Breast epithelium (tissue), 4 donors: Measurements from ENCODE around the gene RIN1. TPM values are rescaled to one million over a fixed set of nuclear protein-coding genes. Genes with fewer than 3 reads are reported as not detected.

Source experiments
- DNase-seq, 2 donors: peaks; one replicate each; pipeline ENCODE4 v3.0.0-alpha.2; 2019; ENCODE audit warnings: low spot score in 2 of 2
- H3K27ac ChIP-seq, 2 donors: fragments of 200-600 bp; sonication (generic) in 1 of 2; one replicate each; pipeline ENCODE4 v1.5.1; 2016 to 2019; ENCODE audit warnings: mild to moderate bottlenecking in 1 of 2
- H3K27me3 ChIP-seq, 2 donors: fragments of 200-600 bp; sonication (generic) in 1 of 2; one replicate each; pipeline versions ENCODE4 v1.5.1 to v1.6.0; 2017 to 2019; ENCODE audit warnings: control low read depth in 1 of 2, mild to moderate bottlenecking in 1 of 2
- H3K36me3 ChIP-seq: fragments of 200-600 bp; one replicate; pipeline ENCODE4 v1.5.1; 2019
- H3K4me1 ChIP-seq, 2 donors: fragments of 200-600 bp; sonication (generic); one replicate each; pipeline ENCODE4 v1.5.1; 2016 to 2019; ENCODE audit warnings: control low read depth in 1 of 2
- H3K4me3 ChIP-seq, 3 donors: fragments of 200-600 bp; sonication (generic); 1 replicate in 2 of 3; 2 replicates in 1 of 3; pipeline ENCODE4 v1.5.1; 2016 to 2019; ENCODE audit warnings: mild to moderate bottlenecking in 3 of 3, moderate library complexity in 2 of 3
- H3K9me3 ChIP-seq, 2 donors: fragments of 200-600 bp; sonication (generic) in 1 of 2; one replicate each; pipeline ENCODE4 v1.5.1; 2016 to 2019; ENCODE audit warnings: control low read depth in 1 of 2
- CTCF ChIP-seq, 3 donors: fragments of 450-650 bp; IDR thresholded peaks; one replicate each; pipeline ENCODE4 v1.5.1; 2016 to 2017; ENCODE audit warnings: antibody characterized with exemption in 3 of 3, mild to moderate bottlenecking in 3 of 3, moderate library complexity in 3 of 3
- POLR2A ChIP-seq: fragments of 450-650 bp; IDR thresholded peaks from one replicate; pipeline ENCODE4 v1.6.1; 2016; ENCODE audit warnings: antibody characterized with exemption, mild to moderate bottlenecking, moderate library complexity
- POLR2AphosphoS5 ChIP-seq, 3 donors: sonication (generic); formaldehyde crosslinking; IDR thresholded peaks; one replicate each; pipeline ENCODE4 v1.6.1; 2017; ENCODE audit warnings: antibody characterized with exemption in 3 of 3
- intact Hi-C: fragments of 100-400 bp; cut with DNase I; formaldehyde crosslinking; loops from one replicate; pipeline ENCODE4 v1.15.1; 2023; ENCODE audit warnings: low total_unique reads
- total RNA-seq, 3 donors: library from RNA; depleted of rRNA; stranded (reverse); fragments of >200 nt; gene quantifications; one replicate each; pipeline ENCODE4 v1.1.0, GENCODE V29; 2016

Gene RIN1
- total RNA-seq, 3 donors from 2014 or later = 3.2 to 6.6 (median 5.2) TPM

GRCh38 chr11:66310324-66310723 lies 25.9 kb downstream of the RIN1 start:
- Histone ChIP-seq H3K4me3 (no peak overlapping the region), H3K4me1 (peaks cover 0 to 6% of the 10 kb centered on the region in 2 donors), H3K27ac (no peak overlapping the region), H3K9me3 (no peaks in the 10 kb centered on the region), H3K27me3 (peaks cover 0 to 3% of the 10 kb centered on the region in 2 donors), H3K36me3 (no peaks in the 10 kb centered on the region)
- TF ChIP-seq POLR2A = no peak
- no peak for TF ChIP-seq CTCF (IDR thresholded peaks at IDR 0.05)
- no peak for TF ChIP-seq POLR2AphosphoS5 (IDR thresholded peaks at IDR 0.05)
- no peak for DNase-seq
- intact Hi-C loops = no loop called here

DNA sequence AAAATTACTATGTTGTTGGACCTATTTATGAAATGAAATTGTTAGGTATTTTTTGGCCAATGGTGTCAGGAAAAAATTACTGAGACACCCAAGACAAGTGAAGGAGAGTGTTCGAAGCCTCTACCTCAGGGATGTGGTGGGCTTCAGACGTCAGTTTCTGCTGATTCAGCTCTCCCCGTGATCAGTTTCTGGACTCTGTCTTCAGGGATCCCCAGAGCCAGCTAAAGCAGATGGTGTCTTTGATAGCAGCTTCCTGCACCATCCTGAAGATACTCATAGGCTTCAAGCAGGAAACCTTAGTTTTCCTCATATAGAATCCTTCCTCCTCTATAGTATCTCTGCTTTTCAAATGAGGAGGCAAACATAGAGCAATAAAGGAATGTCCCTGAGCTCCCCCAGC lies 26.8 kb downstream of the RIN1 start:
- Histone ChIP-seq H3K4me3 (no peak overlapping the region), H3K27ac (no peak overlapping the region), H3K27me3 (no peaks in the 10 kb centered on the region), H3K9me3 (no peaks in the 10 kb centered on the region), H3K4me1 (peaks cover 0 to 6% of the 10 kb centered on the region in 2 donors), H3K36me3 (no peaks in the 10 kb centered on the region)
- TF ChIP-seq POLR2A = no peak
- TF ChIP-seq CTCF (IDR thresholded peaks at IDR 0.05) = no peak
- no peak for TF ChIP-seq POLR2AphosphoS5 (IDR thresholded peaks at IDR 0.05)
- DNase-seq = no peak
- intact Hi-C loops = no loop called here

DNA sequence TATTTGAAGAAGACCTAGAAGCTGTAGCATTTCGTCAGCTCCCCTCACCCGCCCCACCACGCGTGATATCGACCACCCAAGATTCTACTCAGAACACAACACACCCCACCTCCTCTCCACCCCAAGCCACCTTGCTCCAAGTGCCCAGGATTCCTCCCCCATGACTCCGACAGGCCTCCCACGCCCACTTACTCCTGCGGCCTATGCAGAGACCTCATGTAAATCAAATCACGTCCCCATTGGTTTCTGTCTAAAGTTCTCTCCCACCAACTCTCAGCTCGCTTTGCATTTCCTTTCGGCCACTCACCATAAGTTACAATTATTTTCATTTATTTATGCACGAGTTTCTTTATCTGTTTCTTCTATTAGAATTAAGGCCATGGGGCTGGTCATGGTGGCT lies 33.6 kb downstream of the RIN1 start:
- no peaks in the 10 kb centered on the region for H3K27me3 ChIP-seq
- no peaks in the 10 kb centered on the region for H3K36me3 ChIP-seq
- H3K4me3 ChIP-seq = no peak overlapping the region
- H3K4me1 ChIP-seq = no peaks in the 10 kb centered on the region
- H3K9me3 ChIP-seq = no peaks in the 10 kb centered on the region
- no peak for DNase-seq
- intact Hi-C loops = no loop called here
- no peak for TF ChIP-seq CTCF (IDR thresholded peaks at IDR 0.05)
- TF ChIP-seq POLR2AphosphoS5 (IDR thresholded peaks at IDR 0.05) = no peak
- TF ChIP-seq POLR2A = no peak
- H3K27ac ChIP-seq = no peak overlapping the region

DNA sequence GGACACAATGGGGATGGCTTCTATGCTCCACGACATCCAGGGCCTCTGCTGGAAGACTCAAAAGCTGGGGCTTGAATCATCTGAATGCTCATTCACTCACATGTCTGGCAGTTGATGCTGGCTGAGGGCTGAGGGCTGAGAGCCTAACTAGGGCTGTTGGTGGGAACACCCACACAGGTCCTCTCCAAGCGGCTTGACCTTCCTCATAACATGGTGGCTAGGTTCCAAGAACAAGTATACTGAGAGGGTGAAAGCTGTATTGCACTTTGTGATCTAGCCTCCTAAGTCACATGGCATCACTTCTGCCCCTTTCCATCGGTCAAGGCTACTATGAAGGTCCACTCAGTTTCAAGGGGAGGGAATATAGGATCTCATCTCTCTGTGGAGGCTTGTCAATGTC lies 37.0 kb downstream of the RIN1 start:
- no peak for TF ChIP-seq CTCF (IDR thresholded peaks at IDR 0.05)
- TF ChIP-seq POLR2A = no peak
- no peak for TF ChIP-seq POLR2AphosphoS5 (IDR thresholded peaks at IDR 0.05)
- H3K27ac ChIP-seq = no peak overlapping the region
- no peak for DNase-seq
- intact Hi-C loops = no loop called here
- H3K4me3 ChIP-seq = no peak overlapping the region
- H3K9me3 ChIP-seq = no peaks in the 10 kb centered on the region
- H3K4me1 ChIP-seq = no peaks in the 10 kb centered on the region
- peaks cover 0 to 14% of the 10 kb centered on the region in 2 donors for H3K27me3 ChIP-seq
- H3K36me3 ChIP-seq = no peaks in the 10 kb centered on the region

DNA sequence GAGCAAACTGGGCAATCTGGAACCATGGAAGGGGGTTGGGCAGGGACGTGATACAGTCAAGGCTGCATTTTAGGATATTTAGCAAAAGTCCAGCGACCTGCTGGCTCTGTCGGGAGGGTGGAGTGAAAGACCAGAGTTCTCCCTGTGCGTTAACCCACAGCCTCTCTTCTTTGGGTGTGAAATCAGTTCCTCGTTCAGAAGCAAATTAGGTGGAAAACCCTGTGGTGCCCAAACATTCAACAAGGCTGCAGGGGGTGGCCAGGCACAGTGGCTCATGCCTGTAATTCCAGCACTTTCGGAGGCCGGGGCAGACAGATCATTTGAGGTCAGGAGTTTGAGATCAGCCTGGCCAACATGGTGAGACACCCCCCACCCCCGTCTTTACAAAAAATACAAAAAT lies 38.6 kb downstream of the RIN1 start:
- Histone ChIP-seq H3K36me3 (no peaks in the 10 kb centered on the region), H3K27ac (no peak overlapping the region), H3K4me3 (no peak overlapping the region), H3K4me1 (no peaks in the 10 kb centered on the region), H3K9me3 (no peaks in the 10 kb centered on the region), H3K27me3 (peaks cover 0 to 30% of the 10 kb centered on the region in 2 donors)
- intact Hi-C loops = no loop called here
- DNase-seq = no peak
- no peak for TF ChIP-seq POLR2A
- TF ChIP-seq CTCF (IDR thresholded peaks at IDR 0.05) = no peak
- no peak for TF ChIP-seq POLR2AphosphoS5 (IDR thresholded peaks at IDR 0.05)
